NK-92 (cell line): ENCODE results near the gene ENOX1.

Source experiments
- DNase-seq: peaks from one replicate; lab custom pipeline; 2025; ENCODE audit not compliant: unreplicated experiment; lab: John Stamatoyannopoulos, UW

ENOX1 gene

GRCh38 chr13:43295825-43296564 is 490.8 kb downstream of the ENOX1 start:
- no peak for DNase-seq

GRCh38 chr13:43295321-43295720 is 491.5 kb downstream of the ENOX1 start:
- DNase-seq, result no peak

- no peak for DNase-seq
These were observed 492.4 kb downstream of the ENOX1 start for GRCh38 chr13:43294412-43294811.

GRCh38 chr13:43293986-43294385 is 492.8 kb downstream of the ENOX1 start:
- no peak for DNase-seq

GRCh38 chr13:43293561-43293960 is 493.2 kb downstream of the ENOX1 start:
- no peak for DNase-seq

- DNase-seq, result no peak
These were observed 493.8 kb downstream of the ENOX1 start for GRCh38 chr13:43293008-43293407.

GRCh38 chr13:43291287-43292060 is 495.3 kb downstream of the ENOX1 start:
- DNase-seq, result no peak

GRCh38 chr13:43289470-43290255 is 497.1 kb downstream of the ENOX1 start:
- DNase-seq, result no peak

- no peak for DNase-seq
These were observed 500.0 kb downstream of the ENOX1 start for GRCh38 chr13:43286751-43287150.

GRCh38 chr13:43285933-43286597 is 500.7 kb downstream of the ENOX1 start:
- no peak for DNase-seq

GRCh38 chr13:43284162-43284561 is 502.6 kb downstream of the ENOX1 start:
- no peak for DNase-seq

- no peak for DNase-seq
These were observed 507.1 kb downstream of the ENOX1 start for GRCh38 chr13:43279696-43280095.

- DNase-seq, result no peak
These were observed 508.6 kb downstream of the ENOX1 start for GRCh38 chr13:43278127-43278526.

- DNase-seq, result no peak
These were observed 509.6 kb downstream of the ENOX1 start for GRCh38 chr13:43277142-43277541.

- DNase-seq, result no peak
These were observed 511.9 kb downstream of the ENOX1 start for GRCh38 chr13:43274881-43275280.

GRCh38 chr13:43273362-43273761 is 513.4 kb downstream of the ENOX1 start:
- DNase-seq, result no peak

GRCh38 chr13:43272851-43273250 is 513.9 kb downstream of the ENOX1 start:
- no peak for DNase-seq

- DNase-seq, result no peak
These were observed 515.6 kb downstream of the ENOX1 start for GRCh38 chr13:43271152-43271551.

- DNase-seq, result no peak
These were observed 516.5 kb downstream of the ENOX1 start for GRCh38 chr13:43270130-43270830.

- no peak for DNase-seq
These were observed 517.7 kb downstream of the ENOX1 start for GRCh38 chr13:43269037-43269481.
